NT2/D1 (cell line): ENCODE results near the gene GJB5.

Source experiments
- DNase-seq: peaks from one replicate; pipeline ENCODE4 v3.0.0-alpha.2; 2011; ENCODE audit warnings: low read depth, low spot score
- H3K27me3 ChIP-seq: 2 replicates; pipeline ENCODE4 v1.6.0; 2011; ENCODE audit warnings: mild to moderate bottlenecking; ENCODE audit not compliant: insufficient read length, insufficient read depth
- H3K36me3 ChIP-seq: 2 replicates; pipeline ENCODE4 v1.6.1; 2011; ENCODE audit warnings: mild to moderate bottlenecking, low read length, mixed read lengths; ENCODE audit not compliant: insufficient read depth, insufficient read length
- H3K4me1 ChIP-seq: 2 replicates; pipeline ENCODE4 v1.5.1; 2011; ENCODE audit not compliant: insufficient read depth, insufficient read length
- H3K4me3 ChIP-seq: 2 replicates; pipeline ENCODE4 v1.5.1; 2011; ENCODE audit warnings: low read depth; ENCODE audit not compliant: insufficient read length
- H3K9ac ChIP-seq: 2 replicates; pipeline ENCODE4 v1.6.0; 2011; ENCODE audit warnings: low read depth; ENCODE audit not compliant: insufficient read length
- H3K9me3 ChIP-seq: 2 replicates; pipeline ENCODE4 v1.5.1; 2011; ENCODE audit warnings: mild to moderate bottlenecking, low read length; ENCODE audit not compliant: insufficient read depth
- SUZ12 ChIP-seq: IDR thresholded peaks from 2 replicates; pipeline ENCODE4 v1.6.1; 2011; ENCODE audit not compliant: insufficient read length, insufficient read depth; ENCODE audit errors: extremely low read depth
- YY1 ChIP-seq: IDR thresholded peaks from 2 replicates; pipeline ENCODE4 v1.6.1; 2011; ENCODE audit not compliant: insufficient read length, insufficient read depth
- ZNF274 ChIP-seq: IDR thresholded peaks from 2 replicates; pipeline ENCODE4 v1.6.1; 2011; ENCODE audit warnings: mild to moderate bottlenecking, low read depth, low read length

GJB5 gene

GRCh38 chr1:34757386-34757785 is 2.5 kb downstream of the GJB5 start:
- Histone ChIP-seq H3K36me3 (no peaks in the 10 kb centered on the region), H3K4me3 (no peak overlapping the region), H3K27me3 (no peaks in the 10 kb centered on the region), H3K9me3 (peaks cover 9% of the 10 kb centered on the region; the same call in 1 of the 2 replicates), H3K9ac (no peak overlapping the region), H3K4me1 (peaks cover 19% of the 10 kb centered on the region)
- no peak for TF ChIP-seq SUZ12
- no peak for DNase-seq

GRCh38 chr1:34758751-34759150 is 3.9 kb downstream of the GJB5 start:
- Histone ChIP-seq H3K9ac (no peak overlapping the region), H3K9me3 (peaks cover 9% of the 10 kb centered on the region; the same call in 1 of the 2 replicates), H3K36me3 (no peaks in the 10 kb centered on the region), H3K4me1 (peaks cover 27% of the 10 kb centered on the region), H3K4me3 (no peak overlapping the region), H3K27me3 (no peaks in the 10 kb centered on the region)
- no peak for TF ChIP-seq ZNF274
- no peak for TF ChIP-seq SUZ12
- no peak for TF ChIP-seq YY1
- no peak for DNase-seq

- H3K36me3 ChIP-seq: no peaks in the 10 kb centered on the region
- no peak for DNase-seq
Observed at GRCh38 chr1:34759503-34760357, 4.9 kb downstream of the GJB5 start, which contains the start of gene GJB4. Gene GJB4, plus strand, starts transcription at chr1:34759740. Its CDS starts 1,515 bp downstream, at chr1:34761255.

GRCh38 chr1:34761176-34761761 is 6.4 kb downstream of the GJB5 start:
- Histone ChIP-seq H3K4me3 (no peak overlapping the region), H3K27me3 (peaks cover 2% of the 10 kb centered on the region)
- TF ChIP-seq ZNF274: no peak
- no peak for TF ChIP-seq YY1
- no peak for TF ChIP-seq SUZ12

More at GRCh38 chr1:34759503-34760357, 4.9 kb downstream of the GJB5 start, which contains the start of gene GJB4:
- Histone ChIP-seq H3K9me3 (peaks cover 9% of the 10 kb centered on the region; the same call in 1 of the 2 replicates), H3K4me1 (peaks cover 31% of the 10 kb centered on the region), H3K4me3 (no peak within 1 kb of the TSS), H3K9ac (no peak within 1 kb of the TSS), H3K27me3 (peaks cover 2% of the 10 kb centered on the region)
- TF ChIP-seq YY1 (no peak), SUZ12 (no peak), ZNF274 (no peak)

GRCh38 chr1:34761776-34762307 is 7.0 kb downstream of the GJB5 start:
- no peak for DNase-seq
- H3K27me3 ChIP-seq: peaks cover 2% of the 10 kb centered on the region
- H3K4me1 ChIP-seq: peaks cover 26% of the 10 kb centered on the region
- TF ChIP-seq YY1: no peak
- TF ChIP-seq SUZ12: no peak
- TF ChIP-seq ZNF274: no peak
- H3K9me3 ChIP-seq: peaks cover 9% of the 10 kb centered on the region; the same call in 1 of the 2 replicates
- no peak overlapping the region for H3K4me3 ChIP-seq
- H3K36me3 ChIP-seq: no peaks in the 10 kb centered on the region
- no peak overlapping the region for H3K9ac ChIP-seq

More at GRCh38 chr1:34761176-34761761, 6.4 kb downstream of the GJB5 start:
- Histone ChIP-seq H3K4me1 (peaks cover 26% of the 10 kb centered on the region), H3K9me3 (peaks cover 9% of the 10 kb centered on the region; the same call in 1 of the 2 replicates), H3K9ac (no peak overlapping the region), H3K36me3 (no peaks in the 10 kb centered on the region)
- DNase-seq: no peak

- H3K4me1 ChIP-seq: peaks cover 26% of the 10 kb centered on the region
- no peak overlapping the region for H3K4me3 ChIP-seq
- no peak overlapping the region for H3K9ac ChIP-seq
- no peaks in the 10 kb centered on the region for H3K36me3 ChIP-seq
- H3K27me3 ChIP-seq: peaks cover 2% of the 10 kb centered on the region
- no peak for DNase-seq
- peaks cover 9% of the 10 kb centered on the region; the same call in 1 of the 2 replicates for H3K9me3 ChIP-seq
- TF ChIP-seq YY1 (no peak), ZNF274 (no peak), SUZ12 (no peak)
Observed at GRCh38 chr1:34762474-34763141, 7.8 kb downstream of the GJB5 start.
